RPMI8226 (cell line): ENCODE results near the gene PTEN.
"Not testable (repeated sequence)": the region's sequence is repeated elsewhere in the genome, so short reads cannot be mapped to it uniquely, and the experiment has no call there.

Experiments used
- DNase-seq: peaks from one replicate; pipeline ENCODE4 v3.0.0-alpha.2; 2015

PTEN gene

DNA sequence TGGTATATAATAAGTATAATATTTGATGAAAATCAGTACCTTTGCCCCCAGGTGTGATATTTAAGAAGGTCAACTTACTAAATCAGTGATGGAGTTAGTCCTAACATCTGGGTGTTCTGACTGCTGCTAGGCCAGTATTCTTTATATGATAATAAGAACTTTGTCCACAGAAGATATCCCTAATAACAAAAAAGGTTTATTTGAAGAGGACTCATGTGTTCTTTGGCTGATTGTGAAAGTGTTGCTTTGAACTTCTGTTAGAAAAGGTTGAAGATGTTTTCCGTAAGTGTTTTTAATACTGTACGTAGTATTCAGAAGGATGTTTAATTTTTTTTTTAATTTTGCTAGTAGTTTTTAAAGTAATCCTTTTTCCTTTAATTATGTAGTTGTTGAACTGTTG lies 10.2 kb downstream of the PTEN start:
- no peak for DNase-seq

DNA sequence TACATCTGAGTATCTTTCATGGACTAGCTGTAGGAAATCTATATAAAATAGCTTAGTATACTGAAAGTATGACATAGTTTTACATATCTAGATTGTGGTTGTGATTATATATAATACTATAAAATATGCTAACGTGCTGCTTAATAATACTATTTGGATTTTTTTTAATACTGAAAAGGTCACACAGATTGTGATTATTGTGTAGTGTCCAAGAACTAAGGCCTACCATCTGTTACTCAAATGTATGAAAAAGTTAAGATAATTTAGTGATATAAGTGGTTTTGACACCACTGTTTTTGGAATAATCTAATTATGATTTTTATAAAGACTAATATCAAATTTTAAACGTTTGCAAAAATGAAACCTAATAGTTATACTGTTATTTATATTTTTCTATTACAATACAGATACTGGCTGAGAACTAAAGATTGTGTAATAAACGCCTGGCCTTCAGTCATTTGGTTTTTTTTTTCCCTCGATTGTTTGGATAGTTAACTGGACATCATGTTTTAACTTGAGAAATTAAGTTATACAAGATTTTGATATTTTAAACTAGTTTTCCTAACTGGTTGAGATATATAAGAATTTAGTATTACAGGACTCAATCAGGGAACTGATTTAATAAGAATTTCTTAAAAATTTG lies 12.6 kb downstream of the PTEN start:
- no peak for DNase-seq

DNA sequence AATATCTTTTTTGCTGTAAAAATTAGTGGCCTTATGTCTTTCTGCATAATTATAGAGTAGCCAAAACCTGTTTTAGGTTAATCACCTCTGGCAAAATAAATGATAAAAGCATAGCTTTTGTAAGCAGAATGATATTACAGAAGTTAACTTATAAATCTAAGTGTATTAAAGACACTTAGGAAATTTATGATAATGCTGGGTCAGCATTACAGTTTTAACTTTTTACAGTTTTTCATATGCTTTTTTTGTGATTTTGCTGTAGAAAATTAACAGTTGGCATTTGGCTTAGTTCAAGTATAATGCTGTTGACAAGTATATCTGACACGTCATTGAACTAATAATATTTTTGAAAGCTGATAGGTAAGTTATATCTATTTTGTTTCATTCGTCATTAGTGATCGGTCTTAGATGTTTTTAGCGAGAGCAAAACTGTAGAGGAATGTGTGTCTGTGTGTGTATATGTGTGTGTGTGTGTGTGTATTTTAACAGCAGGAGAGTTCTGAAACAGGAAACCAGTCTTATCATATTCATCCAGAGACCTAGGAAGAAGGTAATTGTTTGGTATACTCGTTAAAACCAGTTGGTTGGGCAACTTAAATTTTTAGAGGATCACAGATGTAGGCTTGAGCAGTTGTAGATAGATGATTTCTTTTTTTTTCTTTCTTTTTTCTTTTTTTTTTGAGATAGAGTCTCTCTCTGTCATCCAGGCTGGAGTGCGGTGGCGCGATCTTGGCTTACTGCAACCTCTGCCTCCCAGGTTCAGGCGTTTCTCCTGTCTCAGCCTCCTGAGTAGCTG lies 15.4 kb downstream of the PTEN start:
- no peak for DNase-seq

DNA sequence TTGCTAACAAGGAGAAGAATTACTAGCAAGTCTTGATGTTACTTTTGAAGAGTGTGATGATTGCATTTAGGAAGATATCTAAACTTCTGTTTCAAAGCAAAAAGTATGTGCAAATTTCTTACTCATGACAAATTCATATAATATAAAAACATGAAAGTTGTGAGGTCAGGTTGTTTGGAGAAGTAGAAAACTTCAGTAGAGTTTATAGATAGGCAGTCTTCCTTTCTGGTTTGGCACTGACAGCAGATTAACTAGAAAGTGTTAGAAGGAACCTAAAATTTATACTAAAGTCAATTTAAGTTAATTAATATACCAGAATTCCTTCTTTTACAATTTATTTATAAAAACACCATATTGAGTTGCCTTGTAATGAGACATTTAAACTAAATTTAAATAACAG lies 16.9 kb downstream of the PTEN start:
- no peak for DNase-seq

DNA sequence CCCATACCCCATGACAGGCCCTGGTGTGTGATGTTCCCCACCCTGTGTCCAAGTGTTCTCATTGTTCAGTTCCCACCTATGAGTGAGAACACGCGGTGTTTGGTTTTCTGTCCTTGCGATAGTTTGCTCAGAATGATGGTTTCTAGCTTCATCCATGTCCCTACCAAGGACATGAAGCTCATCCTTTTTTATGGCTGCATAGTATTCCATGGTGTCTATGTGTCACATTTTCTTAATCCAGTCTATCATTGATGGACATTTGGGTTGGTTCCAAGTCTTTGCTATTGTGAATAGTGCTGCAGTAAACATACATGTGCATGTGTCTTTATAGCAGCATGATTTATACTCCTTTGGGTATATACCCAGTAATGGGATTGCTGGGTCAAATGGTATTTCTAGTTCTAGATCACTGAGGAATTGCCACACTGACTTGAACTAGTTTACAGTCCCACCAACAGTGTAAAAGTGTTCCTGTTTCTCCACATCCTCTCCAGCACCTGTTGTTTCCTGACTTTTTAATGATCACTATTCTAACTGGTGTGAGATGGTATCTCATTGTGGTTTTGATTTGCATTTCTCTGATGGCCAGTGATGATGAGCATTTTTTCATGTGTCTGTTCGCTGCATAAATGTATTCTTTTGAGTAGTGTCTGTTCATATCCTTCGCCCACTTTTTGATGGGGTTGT lies 18.1 kb downstream of the PTEN start:
- DNase-seq = not testable (repeated sequence)

DNA sequence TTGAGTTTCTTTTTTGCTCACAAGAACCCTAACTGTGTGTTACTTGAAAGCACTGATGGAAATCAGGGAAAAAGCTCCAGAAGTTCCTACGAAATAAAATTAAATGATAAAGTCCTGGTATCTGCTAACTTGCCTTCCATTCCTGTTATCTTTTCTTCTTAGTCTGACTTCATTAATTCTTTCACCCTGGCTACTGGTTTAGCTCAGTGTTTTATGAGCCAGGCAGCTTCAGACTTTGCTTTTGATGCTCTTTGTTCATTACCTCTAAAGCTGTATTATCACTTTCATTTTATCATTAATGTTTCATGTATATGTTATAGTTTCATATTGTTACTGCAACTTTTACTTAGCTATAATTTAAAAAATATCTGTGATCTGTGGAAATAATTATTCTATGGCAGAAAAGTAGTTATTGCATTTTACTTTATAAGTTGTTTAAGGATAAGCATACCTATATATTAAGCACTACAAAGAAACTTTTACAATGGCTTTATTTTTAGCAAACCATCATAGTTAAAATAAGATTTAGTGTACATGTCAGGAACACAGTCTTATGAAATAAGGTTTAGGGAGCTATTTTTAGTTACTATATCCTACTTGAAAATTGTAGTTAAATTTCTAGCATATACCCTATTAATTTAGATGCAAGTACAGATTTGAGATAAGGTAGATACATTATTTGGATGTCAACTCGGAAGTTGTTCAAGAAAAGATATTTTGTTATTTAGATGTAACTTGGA lies 19.3 kb downstream of the PTEN start:
- no peak for DNase-seq

DNA sequence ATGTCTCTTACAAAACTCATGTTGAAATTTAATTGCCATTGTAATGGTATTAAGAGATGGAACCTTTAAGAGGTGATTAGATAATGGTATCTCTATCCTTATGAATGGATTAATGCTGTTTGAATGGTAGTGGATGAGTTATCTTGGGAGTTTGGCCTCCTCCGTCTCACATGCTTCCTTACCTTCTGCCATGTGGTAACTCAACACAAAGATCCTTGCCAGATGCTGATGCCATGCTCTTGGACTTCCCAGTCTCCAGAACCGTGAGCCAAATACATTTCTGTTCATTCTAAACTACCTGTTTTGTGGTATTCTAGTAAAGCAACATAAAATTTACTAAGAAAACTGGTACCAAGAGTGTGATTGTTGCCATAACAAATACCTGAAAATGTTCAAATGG lies 23.2 kb downstream of the PTEN start:
- DNase-seq = no peak

DNA sequence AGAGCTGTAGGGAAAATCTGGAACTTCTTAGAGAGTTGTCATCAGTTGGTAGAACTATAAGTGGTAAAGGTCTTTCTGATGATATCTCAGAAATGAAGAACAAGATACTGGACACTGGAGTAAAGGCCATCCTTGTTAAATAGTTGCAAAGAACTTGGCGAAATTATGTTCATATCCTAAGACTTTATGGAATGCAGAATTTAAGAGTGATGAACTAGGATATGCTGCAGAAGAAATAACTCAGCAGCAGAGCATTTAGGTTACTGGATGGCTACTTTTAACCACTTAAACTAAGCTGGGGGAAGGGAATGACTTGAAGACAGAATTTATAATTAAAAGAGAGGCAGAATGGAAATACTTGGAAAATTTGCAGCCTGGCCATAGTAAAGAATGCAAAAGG lies 23.7 kb downstream of the PTEN start:
- DNase-seq = no peak

DNA sequence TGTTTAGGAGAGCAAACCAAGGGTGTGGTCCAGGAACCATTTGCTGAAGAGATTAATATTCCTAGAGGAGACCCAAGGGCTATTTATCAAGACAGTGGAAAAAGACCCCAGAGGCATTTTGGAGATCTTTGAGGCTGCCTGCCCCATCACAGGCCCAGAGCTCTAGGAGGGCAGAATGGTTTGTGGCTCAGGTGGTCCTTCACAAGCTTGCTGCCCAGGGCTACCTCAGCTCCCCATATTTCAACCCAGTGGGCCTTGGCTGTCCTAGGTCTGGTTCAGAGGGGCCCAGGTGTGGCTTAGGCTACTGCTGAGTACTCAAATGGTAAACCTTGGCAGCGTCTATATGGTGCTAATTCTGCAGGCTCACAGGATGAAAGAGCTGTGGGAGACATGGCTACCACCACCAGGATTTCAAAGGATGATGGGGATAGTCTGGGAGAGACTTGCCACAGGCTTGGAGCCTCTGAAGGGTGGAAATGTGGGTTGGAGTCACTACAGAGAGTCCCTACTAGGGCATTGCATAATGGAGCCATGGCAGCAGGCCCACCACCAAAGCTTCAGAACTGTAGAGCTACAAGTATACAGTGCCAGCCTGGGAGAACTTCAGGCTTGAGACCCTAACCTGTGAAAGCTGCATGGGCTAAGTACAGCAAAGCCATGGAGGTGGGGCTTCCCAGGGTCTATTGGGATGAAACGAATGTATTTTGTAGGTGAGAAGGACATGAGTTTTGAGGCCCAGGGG lies 24.3 kb downstream of the PTEN start:
- no peak for DNase-seq

DNA sequence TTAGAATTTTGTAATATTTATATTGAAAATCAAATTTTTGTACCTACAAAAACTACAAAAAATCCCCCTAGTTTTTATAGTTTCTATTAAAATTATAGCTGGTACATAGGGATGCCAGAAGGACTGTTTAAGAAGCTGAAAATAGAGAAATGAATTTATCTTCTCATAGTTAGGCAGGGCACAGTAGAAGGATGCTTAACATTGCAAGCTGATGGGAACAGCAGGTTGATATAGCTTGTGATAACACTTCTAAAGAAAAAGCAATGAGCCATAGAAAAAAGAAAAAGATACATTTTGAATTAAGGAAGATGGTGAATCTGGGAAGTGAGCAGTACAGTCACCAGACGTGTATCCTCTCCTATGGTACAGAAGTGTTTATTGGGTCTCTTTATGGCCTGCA lies 32.0 kb downstream of the PTEN start:
- DNase-seq = no peak

DNA sequence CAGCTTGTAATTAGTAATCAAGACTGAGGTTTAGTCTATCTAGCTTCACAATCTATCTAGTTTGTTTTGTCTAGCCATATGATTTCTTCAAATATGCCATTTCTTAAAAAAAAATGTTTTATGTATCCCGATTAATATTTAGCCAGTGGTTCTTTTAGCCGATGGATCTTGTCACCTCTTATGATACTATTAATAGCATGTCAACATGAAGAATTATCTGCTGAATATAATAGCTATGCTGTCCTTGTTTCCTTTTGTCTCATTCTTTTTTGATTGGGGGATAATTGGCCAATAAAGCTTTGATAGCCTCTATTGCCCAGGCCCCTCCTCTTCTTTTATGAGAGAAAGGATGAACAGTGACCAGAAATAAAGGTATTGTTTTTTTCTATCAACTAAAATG lies 32.8 kb downstream of the PTEN start:
- DNase-seq = no peak

DNA sequence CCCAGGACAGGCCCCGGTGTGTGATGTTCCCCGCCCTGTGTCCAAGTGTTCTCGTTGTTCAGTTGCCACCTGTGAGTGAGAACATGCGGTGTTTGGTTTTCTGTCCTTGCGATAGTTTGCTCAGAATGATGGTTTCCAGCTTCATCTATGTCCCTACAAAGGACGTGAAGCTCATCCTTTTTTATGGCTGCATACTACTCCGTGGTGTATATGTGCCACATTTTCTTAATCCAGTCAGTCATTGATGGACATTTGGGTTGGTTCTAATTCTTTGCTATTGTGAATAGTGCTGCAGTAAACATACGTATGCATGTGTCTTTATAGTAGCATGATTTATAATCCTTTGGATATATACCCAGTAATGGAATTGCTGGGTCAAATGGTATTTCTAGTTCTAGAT lies 34.5 kb downstream of the PTEN start:
- DNase-seq = not testable (repeated sequence)

DNA sequence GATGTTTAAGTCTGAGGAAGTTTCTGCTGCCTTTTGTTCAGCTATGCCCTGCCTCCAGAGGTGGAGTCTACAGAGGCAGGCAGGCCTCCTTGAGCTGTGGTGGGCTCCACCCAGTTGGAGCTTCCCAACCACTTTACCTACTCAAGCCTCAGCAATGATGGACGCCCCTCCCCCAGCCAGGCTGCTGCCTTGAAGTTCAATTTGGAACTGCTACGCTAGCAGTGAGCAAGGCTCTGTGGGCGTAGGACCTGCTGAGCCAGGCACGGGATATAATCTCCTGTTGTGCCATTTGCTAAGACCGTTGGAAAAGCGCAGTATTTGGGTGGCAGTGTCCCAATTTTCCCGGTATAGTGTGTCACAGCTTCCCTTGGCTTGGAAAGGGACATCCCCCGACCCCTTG lies 40.0 kb downstream of the PTEN start:
- not testable (repeated sequence) for DNase-seq

DNA sequence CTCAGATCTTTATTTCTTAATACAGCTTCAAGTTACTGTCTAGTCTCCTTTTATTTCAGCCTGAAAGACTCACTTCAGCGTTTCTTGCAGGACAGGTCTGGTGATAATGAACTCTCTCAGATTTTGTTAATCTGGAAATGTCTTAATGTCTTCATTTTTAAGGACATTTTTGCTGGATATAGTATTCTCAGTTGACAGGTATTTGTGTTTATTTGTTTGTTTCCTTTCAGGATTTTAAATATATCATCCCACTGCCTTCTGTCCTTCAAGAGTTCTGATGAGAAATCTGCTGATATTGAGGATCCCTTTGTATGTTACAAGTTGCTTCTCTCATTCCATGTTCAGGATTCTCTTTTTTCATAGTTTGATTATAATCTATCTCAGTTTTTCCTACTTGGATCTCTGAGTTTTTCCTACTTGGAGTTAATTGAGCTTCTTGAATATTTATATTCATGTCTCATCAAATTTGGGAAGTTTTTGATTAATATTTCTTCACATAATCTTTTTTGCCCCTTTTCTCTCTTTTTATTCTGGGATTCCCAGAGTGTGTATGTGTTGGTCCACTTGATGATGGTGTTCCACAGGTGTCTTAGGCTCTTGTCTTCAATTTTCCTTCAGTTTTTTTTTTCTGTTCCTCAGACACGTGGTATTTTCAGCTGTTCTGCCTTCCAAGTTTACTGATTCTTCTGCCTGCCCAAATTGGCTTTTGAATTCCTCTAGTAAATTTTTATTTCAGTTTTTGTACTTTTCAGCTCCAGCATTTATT lies 49.9 kb downstream of the PTEN start:
- no peak for DNase-seq

DNA sequence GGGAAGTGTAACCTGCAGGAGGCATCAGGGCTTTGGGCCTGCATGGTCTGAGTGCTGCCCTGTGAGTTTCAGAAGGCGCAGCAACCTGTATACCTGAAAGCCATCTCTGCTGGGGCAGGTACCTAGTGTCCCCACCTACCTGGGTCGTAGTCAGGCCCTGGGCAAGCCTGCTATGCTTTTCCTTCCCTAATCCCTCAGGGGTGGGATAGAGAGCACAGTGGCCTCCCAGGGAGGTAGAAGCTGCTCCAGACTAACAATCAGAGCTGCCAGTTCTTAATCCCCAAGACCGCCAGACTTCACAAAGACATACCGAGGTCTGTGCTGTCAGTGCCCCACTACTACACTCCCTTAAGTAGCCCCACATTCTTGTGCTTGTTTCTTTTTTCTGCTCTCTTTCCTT lies 52.0 kb downstream of the PTEN start:
- DNase-seq = no peak

DNA sequence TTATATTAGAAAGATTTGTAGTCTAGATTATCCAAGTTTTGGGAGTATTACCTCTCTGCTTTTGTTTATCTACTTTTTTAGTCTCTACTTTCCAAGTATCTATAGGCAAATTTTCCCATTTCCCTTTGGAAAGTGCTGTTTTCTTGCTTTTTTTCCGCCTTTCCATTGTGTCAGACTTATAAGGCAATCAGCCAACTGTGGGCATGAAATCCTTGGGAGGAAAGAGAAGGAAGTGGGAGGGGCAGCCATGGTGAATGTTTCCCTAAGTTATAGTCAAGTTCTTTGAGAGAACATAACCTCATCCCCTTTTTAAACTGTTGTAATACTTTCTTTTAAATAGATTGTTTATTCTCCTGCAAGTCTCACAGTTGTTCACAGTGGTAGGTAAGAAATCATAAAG lies 52.6 kb downstream of the PTEN start:
- DNase-seq = no peak

DNA sequence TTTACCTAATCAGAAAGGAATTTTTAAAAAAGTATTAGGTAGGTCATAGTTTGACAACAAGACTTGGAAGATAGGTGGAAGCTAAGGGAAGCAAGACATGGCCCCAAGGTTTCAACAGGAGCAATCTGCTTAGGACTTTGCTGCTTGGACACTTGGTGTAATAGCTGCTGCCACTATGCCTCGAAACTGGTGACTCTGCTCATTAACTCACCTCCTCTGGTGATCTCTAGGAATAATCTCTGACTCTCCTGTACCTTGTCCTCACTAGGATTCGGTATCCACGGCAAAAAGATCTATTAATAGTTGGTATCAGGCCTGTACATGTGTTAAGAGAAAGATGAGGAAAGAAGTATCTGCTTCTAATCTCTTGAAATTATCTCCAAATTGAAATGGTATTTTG lies 53.1 kb downstream of the PTEN start:
- DNase-seq = no peak

DNA sequence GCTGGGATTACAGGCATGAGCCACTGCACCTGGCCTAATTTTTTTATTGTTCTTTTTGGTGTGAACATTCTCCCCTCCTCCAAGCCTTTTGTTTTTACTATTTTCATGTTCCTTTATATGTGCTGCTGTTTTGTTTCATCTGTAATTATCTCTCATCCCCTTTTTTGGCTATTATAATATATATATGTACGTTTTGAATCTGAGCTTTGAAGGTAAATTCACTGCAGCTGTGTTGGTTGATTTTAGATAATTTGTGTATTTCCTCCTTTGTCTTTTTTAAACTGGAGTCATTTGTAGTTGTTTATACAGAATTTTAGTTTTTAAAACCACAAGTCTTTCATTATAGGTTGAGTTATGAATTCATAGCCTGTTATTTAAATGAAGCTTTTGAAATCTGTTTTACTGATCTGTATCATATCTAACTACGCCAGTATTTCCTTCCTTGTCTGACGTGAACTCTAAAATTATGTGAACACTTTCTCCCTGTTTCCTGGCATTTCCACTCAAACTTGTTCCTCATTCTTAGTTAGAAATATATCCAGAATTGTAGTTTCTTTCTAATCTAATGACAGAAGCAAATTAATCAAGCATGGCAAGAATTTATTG lies 54.9 kb downstream of the PTEN start:
- no peak for DNase-seq

DNA sequence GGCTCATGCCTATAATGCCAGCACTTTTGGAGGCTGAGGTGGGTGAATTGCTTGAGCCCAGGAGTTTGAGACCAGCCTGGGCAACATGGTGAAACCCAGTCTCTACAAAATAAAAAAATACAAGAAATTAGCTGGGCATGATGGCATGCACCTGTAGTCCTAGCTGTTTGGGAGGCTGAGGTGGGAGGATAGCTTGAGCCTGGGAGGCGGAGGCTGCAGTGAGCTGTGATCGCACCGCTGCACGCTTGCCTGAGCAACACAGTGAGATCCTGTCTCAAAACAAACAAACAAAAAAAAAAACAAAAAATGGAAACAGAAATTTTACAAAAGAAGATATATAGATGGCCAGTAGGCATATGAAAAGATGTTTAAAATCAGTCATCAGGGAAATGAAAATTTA lies 57.1 kb downstream of the PTEN start:
- DNase-seq = no peak

DNA sequence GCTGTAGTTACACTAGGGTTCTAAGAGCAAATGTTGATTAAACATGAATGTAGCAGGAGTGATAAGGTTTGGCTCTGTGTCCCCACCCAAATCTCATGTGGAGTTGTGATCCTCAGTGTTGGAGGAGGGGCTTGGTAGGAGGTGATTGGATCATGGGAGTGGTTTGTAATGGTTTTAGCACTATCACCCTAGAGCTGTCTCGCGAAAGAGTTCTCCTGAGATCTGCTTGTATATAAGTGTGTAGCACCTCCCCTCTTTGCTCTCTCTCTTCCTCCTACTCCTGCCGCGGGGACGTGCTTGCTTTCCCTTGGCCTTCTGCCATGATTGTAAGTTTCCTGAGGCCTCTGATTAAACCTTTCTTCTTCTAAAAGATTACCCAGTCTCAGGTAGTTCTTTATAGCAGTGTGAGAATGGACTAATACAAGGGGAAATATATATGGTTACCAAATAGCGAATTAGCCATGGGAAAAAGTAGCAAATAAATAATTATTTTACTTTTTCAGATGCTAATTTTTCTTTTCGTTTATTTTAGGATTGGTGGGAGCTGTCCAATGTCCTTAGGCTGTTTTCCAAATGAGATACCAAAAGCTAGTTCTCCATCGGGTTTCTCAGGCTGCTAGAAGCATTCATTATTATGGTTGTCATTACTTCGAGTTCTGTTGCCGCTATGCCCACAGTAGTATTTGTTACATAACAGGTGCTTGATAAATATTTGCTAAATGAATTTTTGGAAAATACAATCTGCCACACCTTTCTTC lies 58.7 kb downstream of the PTEN start:
- DNase-seq = no peak

DNA sequence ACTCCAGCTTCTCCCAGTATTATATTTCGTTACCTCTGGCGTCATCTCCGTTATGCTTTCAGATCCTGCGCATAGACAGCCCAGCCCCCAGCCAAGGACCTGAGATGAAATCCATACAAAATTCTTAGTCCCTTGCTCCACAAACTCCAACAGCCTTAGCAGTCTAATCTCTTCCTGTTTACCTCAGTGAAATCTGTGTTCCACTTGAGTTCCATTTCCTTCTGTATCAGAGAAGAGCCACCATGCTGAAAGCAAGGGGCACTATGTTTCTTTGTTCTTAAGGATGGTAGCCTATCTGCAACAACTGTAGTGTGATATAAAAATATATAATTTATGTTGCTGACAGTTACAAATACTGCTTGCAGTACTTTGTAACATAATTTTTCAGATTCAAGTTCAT lies 59.8 kb downstream of the PTEN start:
- no peak for DNase-seq
